K562 (cell line): ENCODE results near the gene CLCF1. TPM values are rescaled to one million over a fixed set of nuclear protein-coding genes. Genes with fewer than 3 reads are reported as not detected.

Experiments used
- CTBP1 ChIP-seq: fragments of 450-650 bp; IDR thresholded peaks from 2 replicates; pipeline ENCODE4 v1.6.1; 2016; ENCODE audit warnings: borderline replicate concordance
- ESRRA ChIP-seq: fragments of 450-650 bp; IDR thresholded peaks from 2 replicates; pipeline ENCODE4 v1.6.1; 2014; ENCODE audit warnings: low read depth, mild to moderate bottlenecking, moderate library complexity, borderline replicate concordance
- ESRRB ChIP-seq: fragments of 250-450 bp; sonication (Bioruptor Pico); IDR thresholded peaks from 2 replicates; pipeline ENCODE4 v1.5.0; 2020; ENCODE audit warnings: mild to moderate bottlenecking, moderate library complexity, borderline replicate concordance
- GTF2E2 ChIP-seq: fragments of 200-800 bp; sonication (Bioruptor generic); IDR thresholded peaks from 2 replicates; pipeline ENCODE4 v1.6.1; 2016; ENCODE audit warnings: missing genetic modification characterization, missing compliant biosample characterization
- HMG20B ChIP-seq: fragments of 250-450 bp; sonication (Bioruptor Pico); IDR thresholded peaks from 2 replicates; pipeline ENCODE4 v1.5.0; 2021; ENCODE audit warnings: mild to moderate bottlenecking
- KAT8 ChIP-seq: fragments of 450-650 bp; IDR thresholded peaks from 2 replicates; pipeline ENCODE4 v1.6.1; 2016; ENCODE audit warnings: low read depth, mild to moderate bottlenecking
- MTA1 ChIP-seq: fragments of 450-650 bp; IDR thresholded peaks from 2 replicates; pipeline ENCODE4 v1.6.1; 2017; ENCODE audit warnings: borderline replicate concordance
- POLR3A ChIP-seq: IDR thresholded peaks from 2 replicates; pipeline ENCODE4 v1.6.1; 2011; ENCODE audit warnings: borderline replicate concordance, mild to moderate bottlenecking, moderate library complexity; ENCODE audit not compliant: insufficient read length, insufficient read depth; ENCODE audit errors: extremely low read depth
- STAT5A ChIP-seq: IDR thresholded peaks from 2 replicates; pipeline ENCODE4 v1.6.1; 2012; ENCODE audit warnings: low read length, inconsistent platforms, borderline replicate concordance
- ZFPM2 ChIP-seq: fragments of 250-450 bp; sonication (Bioruptor Pico); IDR thresholded peaks from 2 replicates; pipeline ENCODE4 v1.5.1; 2022; ENCODE audit warnings: mild to moderate bottlenecking
- ZNF146 ChIP-seq: IDR thresholded peaks from one replicate; pipeline ENCODE4 v1.6.1; 2018; ENCODE audit warnings: missing compliant biosample characterization; ENCODE audit not compliant: unreplicated experiment
- ZNF780A ChIP-seq: fragments of 250-450 bp; sonication (Bioruptor Pico); IDR thresholded peaks from 2 replicates; pipeline ENCODE4 v1.5.0; 2021; ENCODE audit warnings: mild to moderate bottlenecking
- polyA plus RNA-seq, 8 experiments: library from polyadenylated mRNA; depleted of rRNA in 4 of 8; stranded (reverse) in 5 of 8; unstranded in 3 of 8; fragments of >200 nt; fragmentation: Nextera tagmentation in 2 of 8; fragmentation: Illumina TruSeq in 1 of 8; extraction: Ambion mirVana in 2 of 8; extraction: Trizol in 1 of 8; gene quantifications; 2 replicates each; pipeline versions ENCODE4 v1.2.1 to v1.2.3, GENCODE V29; 2011 to 2014; ENCODE audit warnings: inconsistent platforms in 1 of 8, missing spikeins in 1 of 8
- total RNA-seq, 7 experiments: library from RNA; depleted of rRNA in 6 of 7; stranded (reverse); fragments of >200 nt in 6 of 7; fragmentation: Illumina TruSeq in 2 of 7; extraction: Trizol in 2 of 7; gene quantifications; 2 replicates each; pipeline versions ENCODE4 v1.2.1 to v1.2.3, GENCODE V29; 2011 to 2021; ENCODE audit warnings: low replicate concordance in 1 of 7
- TF ChIP-seq, protein P1 (sequence below): fragments of 250-450 bp; sonication (Bioruptor Pico); IDR thresholded peaks from 2 replicates; pipeline ENCODE4 v1.6.1; 2021; ENCODE audit warnings: mild to moderate bottlenecking
- TF ChIP-seq, protein P2 (sequence below): fragments of 250-450 bp; sonication (Bioruptor Pico); IDR thresholded peaks from 2 replicates; pipeline ENCODE4 v1.4.0; 2020; ENCODE audit warnings: mild to moderate bottlenecking, moderate library complexity, borderline replicate concordance
- TF ChIP-seq, protein P3 (sequence below): fragments of 250-450 bp; sonication (Bioruptor Pico); IDR thresholded peaks from 2 replicates; pipeline ENCODE4 v1.8.0; 2022; ENCODE audit warnings: inconsistent platforms
- TF ChIP-seq, protein P4 (sequence below): sonication (generic); formaldehyde crosslinking; IDR thresholded peaks from 2 replicates; pipeline ENCODE4 v1.8.0; 2022; ENCODE audit warnings: mild to moderate bottlenecking, missing genetic modification reagents
- TF ChIP-seq, protein P5 (sequence below): fragments of 250-450 bp; sonication (Bioruptor Pico); IDR thresholded peaks from 2 replicates; pipeline ENCODE4 v1.4.0; 2020; ENCODE audit warnings: mild to moderate bottlenecking, moderate library complexity

CLCF1 gene
- total and polyA plus RNA-seq, 9 of the 15 experiments (the other 6 are each of a cell fraction or from before 2014, with no cell fraction given): 0.49 to 5.8 (median 3.0) TPM

DNA sequence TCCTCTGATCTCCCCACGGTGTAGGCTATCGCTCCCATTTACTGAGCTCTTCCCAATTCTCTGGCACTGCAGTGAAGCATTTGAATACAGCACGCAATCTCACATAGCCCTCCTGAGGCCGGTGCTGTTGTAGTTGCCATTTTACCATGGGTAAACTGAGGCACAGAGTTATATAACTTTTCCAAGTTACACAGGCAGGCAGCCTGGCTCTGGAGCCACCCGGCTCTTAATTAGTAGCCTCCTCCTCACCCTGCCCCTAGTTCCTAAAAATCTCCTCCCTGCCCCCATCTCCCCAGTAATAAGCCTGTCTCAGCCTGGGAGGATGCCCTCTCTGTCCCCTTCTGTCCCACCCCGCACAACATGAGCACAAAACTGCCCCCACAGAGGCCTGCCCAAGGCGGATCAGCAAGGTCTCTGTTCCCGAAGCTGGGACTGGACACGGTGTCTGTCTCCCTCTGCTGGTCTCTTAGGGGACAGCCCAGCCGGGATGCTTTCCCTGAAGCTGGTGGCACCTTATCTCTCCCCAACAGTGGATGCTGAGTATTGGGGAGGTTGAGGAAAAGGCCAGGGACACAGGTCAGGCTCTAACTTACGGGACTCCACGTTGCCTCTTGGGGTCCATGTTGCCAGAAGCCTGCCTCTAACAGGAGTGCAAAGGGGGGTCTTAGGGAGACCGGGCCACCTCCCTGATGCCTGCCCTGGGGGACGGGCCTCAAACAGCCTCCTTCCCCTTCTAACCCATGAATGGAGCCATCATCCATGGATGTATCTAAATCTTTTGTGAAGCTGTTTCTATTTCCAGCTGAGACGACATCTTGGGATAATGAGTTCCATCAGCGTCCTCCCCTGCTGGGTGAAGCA, 9.1 kb upstream of the CLCF1 start (continued):
- TF ChIP-seq, protein P1, sequence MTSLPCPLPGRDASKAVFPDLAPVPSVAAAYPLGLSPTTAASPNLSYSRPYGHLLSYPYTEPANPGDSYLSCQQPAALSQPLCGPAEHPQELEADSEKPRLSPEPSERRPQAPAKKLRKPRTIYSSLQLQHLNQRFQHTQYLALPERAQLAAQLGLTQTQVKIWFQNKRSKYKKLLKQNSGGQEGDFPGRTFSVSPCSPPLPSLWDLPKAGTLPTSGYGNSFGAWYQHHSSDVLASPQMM (CRISPR knock-in tag): no peak
- TF ChIP-seq ZFPM2 (CRISPR knock-in tag) (no peak), POLR3A (no peak), KAT8 (no peak), MTA1 (peak; percentile 45; the same call in 1 of the 2 replicates), ZNF146 (CRISPR knock-in tag) (no peak), ZNF780A (CRISPR knock-in tag) (no peak), CTBP1 (peak; percentile 76; the same call in 1 of the 2 replicates), STAT5A (no peak), GTF2E2 (tag) (no peak), HMG20B (no peak), ESRRB (CRISPR knock-in tag) (no peak), ESRRA (no peak)
- TF ChIP-seq, protein P2, sequence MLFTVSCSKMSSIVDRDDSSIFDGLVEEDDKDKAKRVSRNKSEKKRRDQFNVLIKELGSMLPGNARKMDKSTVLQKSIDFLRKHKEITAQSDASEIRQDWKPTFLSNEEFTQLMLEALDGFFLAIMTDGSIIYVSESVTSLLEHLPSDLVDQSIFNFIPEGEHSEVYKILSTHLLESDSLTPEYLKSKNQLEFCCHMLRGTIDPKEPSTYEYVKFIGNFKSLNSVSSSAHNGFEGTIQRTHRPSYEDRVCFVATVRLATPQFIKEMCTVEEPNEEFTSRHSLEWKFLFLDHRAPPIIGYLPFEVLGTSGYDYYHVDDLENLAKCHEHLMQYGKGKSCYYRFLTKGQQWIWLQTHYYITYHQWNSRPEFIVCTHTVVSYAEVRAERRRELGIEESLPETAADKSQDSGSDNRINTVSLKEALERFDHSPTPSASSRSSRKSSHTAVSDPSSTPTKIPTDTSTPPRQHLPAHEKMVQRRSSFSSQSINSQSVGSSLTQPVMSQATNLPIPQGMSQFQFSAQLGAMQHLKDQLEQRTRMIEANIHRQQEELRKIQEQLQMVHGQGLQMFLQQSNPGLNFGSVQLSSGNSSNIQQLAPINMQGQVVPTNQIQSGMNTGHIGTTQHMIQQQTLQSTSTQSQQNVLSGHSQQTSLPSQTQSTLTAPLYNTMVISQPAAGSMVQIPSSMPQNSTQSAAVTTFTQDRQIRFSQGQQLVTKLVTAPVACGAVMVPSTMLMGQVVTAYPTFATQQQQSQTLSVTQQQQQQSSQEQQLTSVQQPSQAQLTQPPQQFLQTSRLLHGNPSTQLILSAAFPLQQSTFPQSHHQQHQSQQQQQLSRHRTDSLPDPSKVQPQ (CRISPR knock-in tag): no peak
- TF ChIP-seq, protein P3, sequence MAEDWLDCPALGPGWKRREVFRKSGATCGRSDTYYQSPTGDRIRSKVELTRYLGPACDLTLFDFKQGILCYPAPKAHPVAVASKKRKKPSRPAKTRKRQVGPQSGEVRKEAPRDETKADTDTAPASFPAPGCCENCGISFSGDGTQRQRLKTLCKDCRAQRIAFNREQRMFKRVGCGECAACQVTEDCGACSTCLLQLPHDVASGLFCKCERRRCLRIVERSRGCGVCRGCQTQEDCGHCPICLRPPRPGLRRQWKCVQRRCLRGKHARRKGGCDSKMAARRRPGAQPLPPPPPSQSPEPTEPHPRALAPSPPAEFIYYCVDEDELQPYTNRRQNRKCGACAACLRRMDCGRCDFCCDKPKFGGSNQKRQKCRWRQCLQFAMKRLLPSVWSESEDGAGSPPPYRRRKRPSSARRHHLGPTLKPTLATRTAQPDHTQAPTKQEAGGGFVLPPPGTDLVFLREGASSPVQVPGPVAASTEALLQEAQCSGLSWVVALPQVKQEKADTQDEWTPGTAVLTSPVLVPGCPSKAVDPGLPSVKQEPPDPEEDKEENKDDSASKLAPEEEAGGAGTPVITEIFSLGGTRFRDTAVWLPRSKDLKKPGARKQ (CRISPR knock-in tag): no peak
- TF ChIP-seq, protein P4, sequence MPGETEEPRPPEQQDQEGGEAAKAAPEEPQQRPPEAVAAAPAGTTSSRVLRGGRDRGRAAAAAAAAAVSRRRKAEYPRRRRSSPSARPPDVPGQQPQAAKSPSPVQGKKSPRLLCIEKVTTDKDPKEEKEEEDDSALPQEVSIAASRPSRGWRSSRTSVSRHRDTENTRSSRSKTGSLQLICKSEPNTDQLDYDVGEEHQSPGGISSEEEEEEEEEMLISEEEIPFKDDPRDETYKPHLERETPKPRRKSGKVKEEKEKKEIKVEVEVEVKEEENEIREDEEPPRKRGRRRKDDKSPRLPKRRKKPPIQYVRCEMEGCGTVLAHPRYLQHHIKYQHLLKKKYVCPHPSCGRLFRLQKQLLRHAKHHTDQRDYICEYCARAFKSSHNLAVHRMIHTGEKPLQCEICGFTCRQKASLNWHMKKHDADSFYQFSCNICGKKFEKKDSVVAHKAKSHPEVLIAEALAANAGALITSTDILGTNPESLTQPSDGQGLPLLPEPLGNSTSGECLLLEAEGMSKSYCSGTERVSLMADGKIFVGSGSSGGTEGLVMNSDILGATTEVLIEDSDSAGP (CRISPR knock-in tag): no peak
- TF ChIP-seq, protein P5, sequence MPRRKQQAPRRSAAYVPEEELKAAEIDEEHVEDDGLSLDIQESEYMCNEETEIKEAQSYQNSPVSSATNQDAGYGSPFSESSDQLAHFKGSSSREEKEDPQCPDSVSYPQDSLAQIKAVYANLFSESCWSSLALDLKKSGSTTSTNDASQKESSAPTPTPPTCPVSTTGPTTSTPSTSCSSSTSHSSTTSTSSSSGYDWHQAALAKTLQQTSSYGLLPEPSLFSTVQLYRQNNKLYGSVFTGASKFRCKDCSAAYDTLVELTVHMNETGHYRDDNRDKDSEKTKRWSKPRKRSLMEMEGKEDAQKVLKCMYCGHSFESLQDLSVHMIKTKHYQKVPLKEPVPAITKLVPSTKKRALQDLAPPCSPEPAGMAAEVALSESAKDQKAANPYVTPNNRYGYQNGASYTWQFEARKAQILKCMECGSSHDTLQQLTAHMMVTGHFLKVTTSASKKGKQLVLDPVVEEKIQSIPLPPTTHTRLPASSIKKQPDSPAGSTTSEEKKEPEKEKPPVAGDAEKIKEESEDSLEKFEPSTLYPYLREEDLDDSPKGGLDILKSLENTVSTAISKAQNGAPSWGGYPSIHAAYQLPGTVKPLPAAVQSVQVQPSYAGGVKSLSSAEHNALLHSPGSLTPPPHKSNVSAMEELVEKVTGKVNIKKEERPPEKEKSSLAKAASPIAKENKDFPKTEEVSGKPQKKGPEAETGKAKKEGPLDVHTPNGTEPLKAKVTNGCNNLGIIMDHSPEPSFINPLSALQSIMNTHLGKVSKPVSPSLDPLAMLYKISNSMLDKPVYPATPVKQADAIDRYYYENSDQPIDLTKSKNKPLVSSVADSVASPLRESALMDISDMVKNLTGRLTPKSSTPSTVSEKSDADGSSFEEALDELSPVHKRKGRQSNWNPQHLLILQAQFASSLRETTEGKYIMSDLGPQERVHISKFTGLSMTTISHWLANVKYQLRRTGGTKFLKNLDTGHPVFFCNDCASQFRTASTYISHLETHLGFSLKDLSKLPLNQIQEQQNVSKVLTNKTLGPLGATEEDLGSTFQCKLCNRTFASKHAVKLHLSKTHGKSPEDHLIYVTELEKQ (CRISPR knock-in tag): no peak
